A673 (cell line): ENCODE data around the gene DYNLT2. TPM values are rescaled to one million over a fixed set of nuclear protein-coding genes. Genes with fewer than 3 reads are reported as not detected.

Experiments
- Bru-seq: library from RNA; stranded (reverse); fragments of 400-500 nt; gene quantifications from one replicate; lab custom pipeline; 2021; lab: Mats Ljungman, UMichigan
- BruChase-seq, 2 experiments: library from RNA; stranded (reverse); fragments of 400-500 nt; gene quantifications; one replicate each; lab custom pipeline; 2021; lab: Mats Ljungman, UMichigan
- BruUV-seq: library from RNA; stranded (reverse); fragments of 400-500 nt; replicated peaks from 2 replicates; lab custom pipeline; 2021; lab: Mats Ljungman, UMichigan
- CTCF ChIA-PET: fragments of 300-600 bp; sonication (Branson Sonifier 250); formaldehyde crosslinking; loops from one replicate; lab custom pipeline; 2022; ENCODE audit warnings: antibody characterized with exemption; lab: Charles Lee
- POLR2A ChIA-PET: fragments of 300-600 bp; sonication (Branson Sonifier 250); formaldehyde crosslinking; loops from one replicate; lab custom pipeline; 2022; ENCODE audit warnings: antibody characterized with exemption; ENCODE audit not compliant: low non-redundant PET; lab: Charles Lee
- DNase-seq: peaks from one replicate; pipeline ENCODE4 v3.0.0-alpha.2; 2015; ENCODE audit warnings: low spot score
- H3K27ac ChIP-seq: fragments of 200-600 bp; sonication (generic); 2 replicates; pipeline ENCODE4 v1.5.1; 2016; ENCODE audit warnings: mixed run types, low read depth, mild to moderate bottlenecking, mixed read lengths, antibody characterized with exemption, low read length; ENCODE audit not compliant: poor library complexity, severe bottlenecking
- H3K27me3 ChIP-seq: fragments of 200-600 bp; sonication (generic); replicated peaks from 2 replicates; pipeline ENCODE4 v1.6.1; 2017; ENCODE audit warnings: mixed run types, low read depth, mild to moderate bottlenecking, mixed read lengths, antibody characterized with exemption, low read length; ENCODE audit not compliant: insufficient read depth, poor library complexity
- H3K36me3 ChIP-seq: fragments of 200-600 bp; sonication (generic); 2 replicates; pipeline ENCODE4 v1.6.1; 2016; ENCODE audit warnings: mixed run types, mild to moderate bottlenecking, mixed read lengths, antibody characterized with exemption, low read length; ENCODE audit not compliant: insufficient read depth, poor library complexity, severe bottlenecking
- H3K4me1 ChIP-seq: fragments of 200-600 bp; sonication (generic); 2 replicates; pipeline ENCODE4 v1.6.1; 2017; ENCODE audit warnings: mixed run types, mild to moderate bottlenecking, mixed read lengths, antibody characterized with exemption, low read length; ENCODE audit not compliant: insufficient read depth, poor library complexity, severe bottlenecking
- H3K4me3 ChIP-seq: fragments of 200-600 bp; sonication (generic); 2 replicates; pipeline ENCODE4 v1.5.1; 2016; ENCODE audit warnings: low read depth, mixed run types, mild to moderate bottlenecking, mixed read lengths, low read length; ENCODE audit not compliant: poor library complexity, severe bottlenecking
- H3K9me3 ChIP-seq: fragments of 200-600 bp; sonication (generic); 2 replicates; pipeline ENCODE4 v1.6.1; 2016; ENCODE audit warnings: mixed run types, low read depth, mild to moderate bottlenecking, mixed read lengths, antibody characterized with exemption, low read length; ENCODE audit not compliant: poor library complexity, severe bottlenecking
- EZH2 ChIP-seq: fragments of 200-600 bp; sonication (generic); IDR thresholded peaks from 2 replicates; pipeline ENCODE4 v1.6.1; 2017; ENCODE audit warnings: borderline replicate concordance, low read depth, mild to moderate bottlenecking, mixed read lengths, antibody characterized with exemption, low read length; ENCODE audit not compliant: poor library complexity, severe bottlenecking
- intact Hi-C: fragments of 100-400 bp; cut with micrococcal nuclease; formaldehyde crosslinking; loops from one replicate; pipeline ENCODE4 v1.10.0; 2022; ENCODE audit not compliant: unreplicated experiment
- long read RNA-seq: library from polyadenylated mRNA; stranded (forward); transcript quantifications from one replicate; pipeline ENCODE4 v2.0.0, GENCODE V29; 2022
- total RNA-seq: library from RNA; stranded (reverse); gene quantifications from 2 replicates; pipeline ENCODE4 v1.2.3, GENCODE V29; 2021
- TF ChIP-seq, protein P1 (sequence below): fragments of 300-800, 200-600 bp; sonication (generic); conservative IDR thresholded peaks from 2 replicates; pipeline ENCODE4 v1.5.1; 2017; ENCODE audit warnings: low read depth, mild to moderate bottlenecking, antibody characterized with exemption, low read length, moderate library complexity, mixed read lengths

The DYNLT2 gene
- total RNA-seq, result 2.4 TPM in 2 replicates
- percentile 65 among the genes with signal in this experiment for Bru-seq, nascent RNA
- percentile 41 among the genes with signal in this experiment for BruChase-seq, experiment 1, labeled RNA remaining after a 2-hour chase
- percentile 43 among the genes with signal in this experiment for BruChase-seq, experiment 2, labeled RNA remaining after a 6-hour chase
- long read RNA-seq, transcript TCTE3-202 (1 exons, 2,078 nt), result major isoform, 5 of 5 reads
- long read RNA-seq, partial matches to known transcripts, result 0 of 5 reads
- long read RNA-seq, other reads (novel, unspliced or antisense), result 0 of 5 reads

DNA sequence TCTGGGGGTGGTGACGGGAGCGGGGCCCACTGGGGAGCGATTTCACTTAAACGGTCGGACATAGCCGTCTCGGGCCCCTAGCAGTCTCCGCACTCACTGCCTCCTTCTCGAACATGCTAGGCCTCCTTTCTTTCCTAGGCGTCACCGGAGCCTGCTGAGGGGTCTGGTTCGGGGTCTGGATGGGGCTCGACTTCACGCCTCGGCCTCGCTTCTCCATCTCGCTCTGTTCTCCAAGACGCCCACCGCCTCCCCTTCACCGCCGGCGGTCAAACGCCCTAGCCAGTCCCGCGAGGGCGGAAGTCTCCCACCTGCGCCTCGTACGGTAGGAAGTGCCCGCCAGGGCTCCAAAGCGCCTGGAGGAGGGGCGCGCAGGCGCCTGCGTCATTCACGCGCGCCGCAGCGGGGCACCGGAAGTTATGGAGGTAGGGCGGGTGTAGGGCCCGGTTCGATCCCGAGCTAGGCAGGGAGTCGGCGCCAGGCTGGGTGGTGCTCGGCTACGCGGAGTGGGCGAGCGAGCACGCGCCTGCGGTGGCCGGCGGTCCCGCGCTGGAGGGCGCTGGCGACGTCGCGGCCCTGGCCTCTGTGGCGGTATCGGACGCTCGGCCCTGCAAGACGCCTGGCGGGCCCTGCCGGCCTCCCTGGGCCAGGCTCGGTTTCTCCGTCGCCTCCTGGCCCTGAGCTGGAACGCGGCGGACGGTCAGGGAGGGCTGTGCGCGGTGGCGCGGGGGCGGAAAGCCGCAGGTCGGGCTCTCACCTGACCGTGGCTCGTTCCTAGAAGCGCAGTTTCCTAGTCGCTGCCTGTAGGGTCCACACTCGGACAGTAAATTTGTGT lies at the start of gene DYNLT2, which contains the start of gene ERMARD:
TSS of gene DYNLT2 (minus strand) at position 331 of the 832 bp plus-strand sequence. CDS start at position 217, 114 bp downstream.
TSS of gene ERMARD (plus strand) at position 381 of the 832 bp plus-strand sequence. CDS start at position 417, 36 bp downstream.
- CTCF ChIA-PET, result no interaction called here
- BruUV-seq, result no TSS peak
- Histone ChIP-seq H3K27me3 (no peaks in the 10 kb centered on the region), H3K9me3 (no peaks in the 10 kb centered on the region), H3K4me1 (peaks cover 17% of the 10 kb centered on the region), H3K36me3 (no peaks in the 10 kb centered on the region), H3K27ac (peak within 1 kb of the TSS; percentile 97), H3K4me3 (peak within 1 kb of the TSS; percentile 66)
- POLR2A ChIA-PET, result no interaction called here
- intact Hi-C loops, result loop anchor here (2.0 kb wide), 1 partner anchor 27 kb away; the partner anchor contains the start of gene PHF10
- peak; percentile 97 for DNase-seq
- TF ChIP-seq, protein P1, sequence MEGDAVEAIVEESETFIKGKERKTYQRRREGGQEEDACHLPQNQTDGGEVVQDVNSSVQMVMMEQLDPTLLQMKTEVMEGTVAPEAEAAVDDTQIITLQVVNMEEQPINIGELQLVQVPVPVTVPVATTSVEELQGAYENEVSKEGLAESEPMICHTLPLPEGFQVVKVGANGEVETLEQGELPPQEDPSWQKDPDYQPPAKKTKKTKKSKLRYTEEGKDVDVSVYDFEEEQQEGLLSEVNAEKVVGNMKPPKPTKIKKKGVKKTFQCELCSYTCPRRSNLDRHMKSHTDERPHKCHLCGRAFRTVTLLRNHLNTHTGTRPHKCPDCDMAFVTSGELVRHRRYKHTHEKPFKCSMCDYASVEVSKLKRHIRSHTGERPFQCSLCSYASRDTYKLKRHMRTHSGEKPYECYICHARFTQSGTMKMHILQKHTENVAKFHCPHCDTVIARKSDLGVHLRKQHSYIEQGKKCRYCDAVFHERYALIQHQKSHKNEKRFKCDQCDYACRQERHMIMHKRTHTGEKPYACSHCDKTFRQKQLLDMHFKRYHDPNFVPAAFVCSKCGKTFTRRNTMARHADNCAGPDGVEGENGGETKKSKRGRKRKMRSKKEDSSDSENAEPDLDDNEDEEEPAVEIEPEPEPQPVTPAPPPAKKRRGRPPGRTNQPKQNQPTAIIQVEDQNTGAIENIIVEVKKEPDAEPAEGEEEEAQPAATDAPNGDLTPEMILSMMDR, result 0 out of 2 replicates have a peak, but pooled peaks have one; percentile 4
- no peak for TF ChIP-seq EZH2

DNA sequence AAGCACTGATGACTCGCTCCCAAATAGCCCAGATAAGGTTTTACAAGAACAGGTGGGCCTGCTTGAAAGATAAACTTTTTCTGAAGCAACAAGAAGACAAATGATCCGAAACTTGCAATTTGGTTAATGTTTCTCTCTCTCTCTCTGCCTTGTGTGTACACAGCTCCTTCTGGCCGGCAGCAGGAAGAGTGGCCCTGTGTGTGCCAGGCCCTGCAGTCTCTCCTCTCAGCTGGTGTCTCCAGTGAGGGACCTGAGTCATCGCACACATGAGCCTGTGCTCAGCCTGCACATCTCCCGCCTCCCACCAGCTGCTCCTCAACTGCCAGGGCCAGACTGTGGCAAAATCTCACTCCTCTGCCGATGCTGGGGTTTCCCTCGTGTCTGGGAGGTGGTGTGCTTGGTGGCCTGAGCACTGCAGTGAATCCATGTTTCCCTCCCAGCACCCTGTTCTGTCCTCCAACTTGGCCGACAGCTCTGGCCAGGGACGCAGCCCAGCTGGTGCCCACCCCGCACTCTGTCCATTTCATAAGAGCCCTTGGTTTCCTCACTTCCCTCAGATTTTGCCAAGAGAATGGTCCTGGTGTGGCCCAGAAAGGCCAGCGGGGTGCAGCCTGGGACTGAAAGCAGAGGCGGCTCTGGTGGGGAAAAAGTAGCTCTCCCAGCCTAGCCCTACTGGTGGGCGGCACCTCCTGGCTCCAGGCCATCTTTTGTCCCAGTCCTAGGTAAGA lies 49.5 kb upstream of the DYNLT2 start:
- DNase-seq, result peak; percentile 59
- no TSS peak for BruUV-seq
- ChIA-PET POLR2A (no interaction called here), CTCF (interaction anchor here (0.6 kb wide), 1 partner anchor 126 kb away, joined by 3 read pairs; no protein-coding TSS in a partner anchor)
- H3K36me3 ChIP-seq, result no peaks in the 10 kb centered on the region
- H3K9me3 ChIP-seq, result no peaks in the 10 kb centered on the region
- no peak for TF ChIP-seq EZH2
- TF ChIP-seq, protein P1, result no peak
- H3K27ac ChIP-seq, result no peak overlapping the region
- peaks cover 18% of the 10 kb centered on the region for H3K27me3 ChIP-seq
- intact Hi-C loops, result no loop called here
- no peak overlapping the region for H3K4me3 ChIP-seq
- H3K4me1 ChIP-seq, result no peaks in the 10 kb centered on the region

DNA sequence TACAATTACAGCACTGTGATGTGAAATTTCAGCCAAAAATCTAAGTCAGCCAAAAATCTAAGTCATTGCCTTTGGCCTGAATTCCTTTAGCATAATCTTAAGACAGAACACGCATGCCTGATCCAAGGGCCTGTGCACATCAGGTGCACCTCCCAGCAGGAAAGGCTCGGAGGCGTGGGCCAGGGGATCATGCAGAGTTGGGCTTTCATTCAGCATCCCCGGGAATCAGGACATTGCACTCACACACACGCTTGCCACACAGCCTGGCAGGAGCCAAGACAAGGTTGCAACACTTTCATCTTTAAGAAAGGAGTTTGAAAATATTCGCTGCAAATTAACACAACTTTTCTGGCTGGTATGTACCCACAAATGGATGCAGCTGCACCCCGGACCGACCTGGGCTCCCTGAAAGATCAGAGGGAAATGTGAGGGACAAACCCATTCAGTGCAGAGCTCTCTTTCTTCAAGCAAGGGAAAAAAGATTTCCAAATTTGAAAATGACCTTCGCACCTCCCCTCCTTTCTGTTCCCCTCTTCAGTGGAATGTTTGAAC lies 48.8 kb upstream of the DYNLT2 start:
- Histone ChIP-seq H3K4me3 (no peak overlapping the region), H3K27me3 (peaks cover 13% of the 10 kb centered on the region), H3K4me1 (no peaks in the 10 kb centered on the region), H3K27ac (no peak overlapping the region), H3K9me3 (no peaks in the 10 kb centered on the region), H3K36me3 (no peaks in the 10 kb centered on the region)
- CTCF ChIA-PET, result interaction anchor here (0.6 kb wide), 1 partner anchor 127 kb away, joined by 3 read pairs; no protein-coding TSS in a partner anchor
- DNase-seq, result no peak
- TF ChIP-seq, protein P1, result no peak
- TF ChIP-seq EZH2, result no peak
- BruUV-seq, result no TSS peak
- POLR2A ChIA-PET, result no interaction called here
- intact Hi-C loops, result no loop called here
